GM12873 (cell line): Measurements from ENCODE around the gene IL37.

Experiments
- CTCF ChIP-seq: IDR thresholded peaks from 2 replicates; pipeline ENCODE4 v1.5.1; 2012; ENCODE audit warnings: low read depth, mild to moderate bottlenecking, moderate library complexity, low read length, control low read depth; ENCODE audit not compliant: insufficient read depth; ENCODE audit errors: missing control alignments

IL37 gene

DNA sequence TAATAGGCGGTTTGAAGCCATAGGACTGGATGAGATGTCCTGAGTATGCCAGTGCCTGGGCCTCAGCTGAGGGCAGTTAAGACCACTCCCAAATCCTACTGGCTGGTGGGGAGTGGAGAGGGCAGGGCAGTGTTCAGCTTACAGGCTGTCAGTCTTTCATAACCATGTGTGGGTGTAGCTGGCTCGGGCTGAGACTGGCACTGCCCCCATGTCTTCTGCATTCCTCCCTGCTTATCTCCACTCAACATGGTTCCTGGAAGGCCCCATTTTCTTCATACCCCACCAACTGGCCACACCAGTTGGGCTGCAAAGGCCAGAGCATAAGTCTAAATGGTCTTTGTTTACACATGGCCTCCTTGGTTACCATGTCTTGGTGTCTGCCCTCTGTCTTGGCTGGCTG is 17.2 kb upstream of the IL37 start:
- TF ChIP-seq CTCF: no peak

- no peak for TF ChIP-seq CTCF
Measured at GRCh38 chr2:112896909-112897623, 13.9 kb upstream of the IL37 start.

DNA sequence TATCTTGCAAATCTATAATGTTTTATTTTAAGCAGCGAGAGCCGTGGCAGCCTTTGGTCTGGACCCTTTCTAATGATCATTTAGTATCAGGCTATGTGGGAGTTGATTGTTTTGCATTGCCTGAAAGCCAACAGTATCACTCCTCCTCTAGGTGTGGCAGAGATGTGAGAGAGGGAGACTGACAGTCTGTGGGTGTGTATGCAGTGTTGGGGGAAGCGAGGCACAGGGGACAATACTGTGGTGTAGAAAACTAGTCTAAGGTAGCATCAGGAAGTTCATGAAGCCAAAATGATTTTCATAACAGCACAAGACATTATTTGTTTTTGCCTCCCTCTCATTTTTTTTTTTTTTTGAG is 13.4 kb upstream of the IL37 start:
- no peak for TF ChIP-seq CTCF

GRCh38 chr2:112902816-112903215 is 8.1 kb upstream of the IL37 start:
- TF ChIP-seq CTCF: no peak

DNA sequence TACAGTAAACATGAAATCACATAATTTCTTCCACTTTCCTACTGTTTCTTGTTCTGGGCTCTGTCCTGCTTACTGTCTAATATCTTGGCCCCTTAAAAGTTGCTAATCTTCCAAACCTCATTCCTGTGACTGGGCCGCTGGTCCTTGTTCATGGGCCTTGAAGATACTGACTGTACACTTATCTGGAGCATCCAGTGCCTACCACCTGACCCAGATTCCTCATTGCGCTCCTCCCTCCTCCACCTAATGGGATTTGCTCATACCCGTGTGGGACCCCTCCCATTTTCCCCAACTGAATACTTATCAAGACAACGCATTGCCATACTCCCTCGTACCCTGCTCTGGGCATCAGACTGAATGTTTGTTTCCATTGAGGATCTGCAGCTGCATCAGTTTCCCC is 6.1 kb upstream of the IL37 start:
- TF ChIP-seq CTCF: no peak

GRCh38 chr2:112906276-112906675 is 4.7 kb upstream of the IL37 start:
- TF ChIP-seq CTCF: no peak

DNA sequence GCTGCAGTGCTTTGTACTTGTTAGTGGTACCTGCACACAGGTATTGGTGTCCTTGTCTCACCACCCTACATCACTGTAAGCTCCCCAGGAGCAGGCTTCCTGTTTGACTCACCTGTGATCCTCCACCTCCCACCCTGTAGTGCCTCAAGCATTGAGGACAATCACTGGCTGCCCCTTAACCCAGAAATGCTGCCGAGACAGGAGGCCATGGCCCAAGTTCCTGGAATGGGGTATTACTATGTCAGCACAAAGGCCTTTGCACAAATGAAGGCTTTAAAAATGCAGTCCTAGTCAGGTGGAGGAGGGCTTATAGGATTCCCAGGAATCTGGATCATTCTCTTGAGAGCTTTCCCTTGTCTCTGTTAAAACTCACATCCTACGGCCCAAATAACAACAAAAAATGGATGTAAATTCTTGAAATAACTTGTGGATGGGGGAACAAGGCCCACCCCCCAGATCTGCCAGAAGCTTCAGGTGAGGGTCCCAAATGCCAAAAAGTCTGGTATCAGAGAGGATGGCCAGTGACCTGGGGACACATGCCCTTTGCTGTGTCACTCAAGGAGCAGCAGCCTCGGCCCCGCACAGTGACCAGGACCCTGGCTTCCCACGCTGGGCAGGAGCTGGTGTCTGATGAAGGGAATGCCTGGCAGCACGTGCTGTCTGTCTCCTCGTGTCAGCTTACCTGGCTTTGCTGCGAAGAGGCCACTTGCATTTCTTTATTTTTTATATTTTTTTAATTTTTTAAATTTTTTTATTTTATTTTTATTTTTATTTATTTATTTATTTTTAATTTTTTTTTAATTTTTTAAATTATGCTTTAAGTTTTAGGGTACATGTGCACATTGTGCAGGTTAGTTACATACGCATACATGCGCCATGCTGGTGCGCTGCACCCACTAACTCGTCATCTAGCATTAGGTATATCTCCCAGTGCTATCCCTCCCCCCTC is 3.7 kb upstream of the IL37 start:
- TF ChIP-seq CTCF: no peak
